Esophagus squamous epithelium (tissue), 4 donors: ENCODE measurements around the gene CELF2.

Source experiments
- CTCF ChIP-seq, 6 experiments: fragments of 450-650 bp in 4 of 6; fragments of 200-600 bp in 2 of 6; sonication (generic) in 2 of 6; IDR thresholded peaks; one replicate each; pipeline ENCODE4 v1.5.1; 2016 to 2019; ENCODE audit warnings: antibody characterized with exemption in 6 of 6, mild to moderate bottlenecking in 4 of 6, moderate library complexity in 4 of 6
- POLR2A ChIP-seq, 4 donors: fragments of 450-650 bp; IDR thresholded peaks; one replicate each; pipeline ENCODE4 v1.6.1; 2017; ENCODE audit warnings: antibody characterized with exemption in 4 of 4, mild to moderate bottlenecking in 4 of 4, moderate library complexity in 3 of 4

DNA sequence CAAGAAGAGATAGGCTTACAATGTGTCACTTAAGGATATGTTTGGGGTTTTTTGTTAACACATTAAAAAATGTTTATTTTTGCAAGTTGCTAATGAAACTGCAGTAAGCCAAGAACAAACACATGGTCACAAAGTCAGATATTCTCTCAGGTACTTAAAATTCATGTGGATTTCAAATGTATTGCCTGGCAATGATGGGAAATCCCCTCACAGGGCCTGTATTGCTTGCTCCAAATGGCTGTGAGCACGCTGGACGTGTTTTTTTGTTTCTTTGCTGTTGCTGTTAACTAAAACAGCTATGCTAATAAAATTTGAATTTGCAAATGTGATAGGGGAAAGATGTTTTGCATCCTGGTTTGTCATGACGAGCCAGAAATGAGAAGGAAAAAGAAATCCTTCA lies 3.8 kb upstream of the CELF2 start:
- TF ChIP-seq CTCF (IDR thresholded peaks at IDR 0.05), result no peak
- TF ChIP-seq POLR2A (IDR thresholded peaks at IDR 0.05), result no peak
